ENCODE data around the gene ATRNL1.

DNA sequence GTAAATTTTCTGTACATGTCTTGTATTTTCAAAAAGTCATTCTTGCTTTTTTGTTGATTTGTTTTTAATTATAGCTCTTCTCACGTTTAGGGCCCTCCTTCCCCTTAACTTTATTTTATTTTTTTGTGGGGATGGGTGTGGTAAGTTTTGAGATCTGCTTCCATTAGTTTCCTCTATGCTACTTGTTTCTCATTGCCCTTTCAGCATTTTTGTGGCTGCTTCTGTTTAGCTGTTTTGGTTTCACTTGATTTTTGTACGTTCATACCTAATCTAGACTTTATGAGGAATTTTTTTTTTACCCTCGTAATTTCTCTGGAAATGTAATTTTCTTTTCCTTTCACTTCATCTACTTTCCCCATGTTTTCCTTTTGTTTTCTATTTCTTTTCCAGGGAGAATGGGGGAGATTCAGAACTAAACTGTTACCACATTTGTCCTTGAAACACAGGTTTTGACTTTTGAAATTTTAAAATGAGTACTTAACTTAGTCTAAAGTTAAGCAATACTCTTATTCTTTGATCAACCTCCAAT lies 80.8 kb downstream of the ATRNL1 start:
- TF ChIP-seq, protein P1, sequence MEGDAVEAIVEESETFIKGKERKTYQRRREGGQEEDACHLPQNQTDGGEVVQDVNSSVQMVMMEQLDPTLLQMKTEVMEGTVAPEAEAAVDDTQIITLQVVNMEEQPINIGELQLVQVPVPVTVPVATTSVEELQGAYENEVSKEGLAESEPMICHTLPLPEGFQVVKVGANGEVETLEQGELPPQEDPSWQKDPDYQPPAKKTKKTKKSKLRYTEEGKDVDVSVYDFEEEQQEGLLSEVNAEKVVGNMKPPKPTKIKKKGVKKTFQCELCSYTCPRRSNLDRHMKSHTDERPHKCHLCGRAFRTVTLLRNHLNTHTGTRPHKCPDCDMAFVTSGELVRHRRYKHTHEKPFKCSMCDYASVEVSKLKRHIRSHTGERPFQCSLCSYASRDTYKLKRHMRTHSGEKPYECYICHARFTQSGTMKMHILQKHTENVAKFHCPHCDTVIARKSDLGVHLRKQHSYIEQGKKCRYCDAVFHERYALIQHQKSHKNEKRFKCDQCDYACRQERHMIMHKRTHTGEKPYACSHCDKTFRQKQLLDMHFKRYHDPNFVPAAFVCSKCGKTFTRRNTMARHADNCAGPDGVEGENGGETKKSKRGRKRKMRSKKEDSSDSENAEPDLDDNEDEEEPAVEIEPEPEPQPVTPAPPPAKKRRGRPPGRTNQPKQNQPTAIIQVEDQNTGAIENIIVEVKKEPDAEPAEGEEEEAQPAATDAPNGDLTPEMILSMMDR (IDR thresholded peaks at IDR 0.05; ENCODE audit: poor library complexity) = no peak
- TF ChIP-seq EZH2 (IDR thresholded peaks at IDR 0.05; ENCODE audit: borderline replicate concordance) = no peak

Data from hepatocyte (in vitro differentiated cells).